ENCODE measurements around the gene CCDC6. TPM values are rescaled to one million over a fixed set of nuclear protein-coding genes. Genes with fewer than 3 reads are reported as not detected.

CCDC6 gene
- total and polyA plus RNA-seq, 2 of the 8 experiments (the other 6 are each of a cell fraction or from before 2014, with no cell fraction given) = 42.2 to 74.4 TPM

DNA sequence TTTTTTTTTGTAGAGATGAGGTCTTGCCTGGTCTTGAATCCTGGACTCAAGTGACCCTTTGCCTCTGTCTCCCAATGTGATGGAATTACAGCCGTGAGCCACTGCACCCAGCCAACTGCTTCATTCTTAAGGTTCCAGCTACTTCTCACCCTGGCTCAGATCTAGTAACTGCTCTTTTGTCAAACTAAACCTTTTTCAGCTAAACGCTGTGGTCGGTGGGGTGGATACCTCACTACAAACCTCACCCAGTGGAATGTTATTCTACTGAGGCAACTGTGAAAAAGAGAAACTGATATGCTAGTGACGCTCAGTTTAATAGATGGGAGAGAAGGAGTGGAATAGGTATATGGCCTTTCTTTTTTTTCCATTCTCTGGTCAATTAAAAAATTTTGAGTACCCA is 151.4 kb downstream of the CCDC6 start:
- H3K14ac ChIP-seq (ENCODE audit: insufficient read length) = no peak overlapping the region
- no peak overlapping the region for H3K4me3 ChIP-seq (ENCODE audit: extremely low read depth in 1 of 4, insufficient read depth in 2 of 4, low read depth in 3 of 4, low read length in 4 of 4)
- no peak overlapping the region for H3K23ac ChIP-seq (ENCODE audit: insufficient read length)
- no peak overlapping the region for H3K18ac ChIP-seq (ENCODE audit: extremely low read depth, low read length)
- peak overlapping the region; percentile 56; the same call in 1 of the 2 replicates for H2AFZ ChIP-seq (ENCODE audit: low read length)
- no peaks in the 10 kb centered on the region for H4K20me1 ChIP-seq (replicated peaks in 1 of 2; ENCODE audit: control insufficient read depth in 1 of 2, insufficient read depth in 2 of 2, low read length in 2 of 2)
- H3K9me3 ChIP-seq (ENCODE audit: insufficient read depth in 2 of 2, low read depth in 1 of 2, low read length in 1 of 2) = peaks cover 2 to 4% of the 10 kb centered on the region in 2 experiments; a peak in 1 of 4 replicates
- no peak overlapping the region for H2BK120ac ChIP-seq (replicated peaks; ENCODE audit: low read depth, low read length)
- H3K4ac ChIP-seq (replicated peaks; ENCODE audit: insufficient read length, low read depth, low read length) = no peak overlapping the region
- H2BK12ac ChIP-seq (ENCODE audit: low read depth, low read length) = no peak overlapping the region
- ChIA-PET POLR2A (ENCODE audit: partially characterized antibody) (interaction anchor here (1.6 kb wide), 1 partner anchor 53 kb away, joined by 3 read pairs; no protein-coding TSS in a partner anchor), CTCF (ENCODE audit: partially characterized antibody) (interaction anchor here (0.8 kb wide), 2 partner anchors 32 to 133 kb away, joined by 3 to 4 read pairs; no protein-coding TSS in a partner anchor)
- no peak overlapping the region for H2BK5ac ChIP-seq (ENCODE audit: low read depth, low read length)
- H3K79me1 ChIP-seq (ENCODE audit: low read depth, low read length) = no peaks in the 10 kb centered on the region
- no peak overlapping the region for H3K4me2 ChIP-seq (ENCODE audit: insufficient read depth in 1 of 2, low read depth in 2 of 2, low read length in 2 of 2)
- H4K91ac ChIP-seq (replicated peaks; ENCODE audit: insufficient read length, low read length) = no peak overlapping the region
- H3K27me3 ChIP-seq (replicated peaks in 1 of 4; ENCODE audit: control insufficient read depth in 3 of 4, extremely low read depth in 1 of 4, insufficient read depth in 3 of 4, low read length in 3 of 4) = no peaks in the 10 kb centered on the region
- no peak overlapping the region for H3K56ac ChIP-seq (replicated peaks; ENCODE audit: insufficient read length, low read depth, low read length)
- H3K79me2 ChIP-seq (ENCODE audit: control insufficient read depth in 1 of 2, insufficient read depth in 2 of 2, low read length in 2 of 2) = no peaks in the 10 kb centered on the region
- no peak overlapping the region for H3K9ac ChIP-seq (replicated peaks in 1 of 4; ENCODE audit: extremely low read depth in 1 of 4, low read depth in 3 of 4, low read length in 3 of 4)
- no peak overlapping the region for H3K27ac ChIP-seq (ENCODE audit: low read depth, low read length)
- no peak overlapping the region for H4K5ac ChIP-seq (ENCODE audit: insufficient read length, low read depth, low read length)
- no peak overlapping the region for H4K8ac ChIP-seq (ENCODE audit: extremely low read depth, insufficient read depth, low read length)
- no peak overlapping the region for H2AK5ac ChIP-seq (ENCODE audit: low read depth, low read length)
- FAIRE-seq (no peak), DNase-seq (ENCODE audit: low read depth in 1 of 2, low spot score in 2 of 2) (no peak)
- H3K36me3 ChIP-seq (ENCODE audit: control insufficient read depth in 2 of 4, insufficient read depth in 4 of 4, low read length in 3 of 4) = no peaks in the 10 kb centered on the region
- no peak overlapping the region for H2BK20ac ChIP-seq (ENCODE audit: low read length)
- H3K23me2 ChIP-seq (ENCODE audit: low read depth, low read length) = no peaks in the 10 kb centered on the region
- no peak for TF ChIP-seq TAF1 (IDR thresholded peaks at IDR 0.05; ENCODE audit: low read depth, low read length)
- no peak for TF ChIP-seq ASH2L (IDR thresholded peaks at IDR 0.05; ENCODE audit: low read length)
- no peak for TF ChIP-seq HDAC2 (IDR thresholded peaks at IDR 0.05; ENCODE audit: borderline replicate concordance in 1 of 2, low read depth in 2 of 2, low read length in 2 of 2)
- no peak for TF ChIP-seq CHD1 (IDR thresholded peaks at IDR 0.05; ENCODE audit: low read depth, low read length)
- no peak for TF ChIP-seq RBBP5 (IDR thresholded peaks at IDR 0.05; ENCODE audit: borderline replicate concordance, low read depth, low read length)
- no peak for TF ChIP-seq NANOG (IDR thresholded peaks at IDR 0.05; ENCODE audit: insufficient read depth, low read depth, low read length, poor library complexity, severe bottlenecking)
- no peak for TF ChIP-seq JUN (IDR thresholded peaks at IDR 0.05; ENCODE audit: low read depth, low read length)
- TF ChIP-seq, protein P1, sequence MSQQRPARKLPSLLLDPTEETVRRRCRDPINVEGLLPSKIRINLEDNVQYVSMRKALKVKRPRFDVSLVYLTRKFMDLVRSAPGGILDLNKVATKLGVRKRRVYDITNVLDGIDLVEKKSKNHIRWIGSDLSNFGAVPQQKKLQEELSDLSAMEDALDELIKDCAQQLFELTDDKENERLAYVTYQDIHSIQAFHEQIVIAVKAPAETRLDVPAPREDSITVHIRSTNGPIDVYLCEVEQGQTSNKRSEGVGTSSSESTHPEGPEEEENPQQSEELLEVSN (IDR thresholded peaks at IDR 0.05) = no peak
- TF ChIP-seq CEBPB (IDR thresholded peaks at IDR 0.05; ENCODE audit: low read depth, low read length) = no peak
- TF ChIP-seq POU5F1 (IDR thresholded peaks at IDR 0.05; ENCODE audit: low read depth, low read length) = no peak
- WGBS, 2 experiments (ENCODE audit: extremely low coverage in 1 of 2, insufficient coverage in 1 of 2, insufficient read length in 1 of 2, insufficient replicate concordance in 2 of 2, low coverage in 1 of 2, low lambda C conversion rate in 2 of 2, missing lambda C conversion rate in 1 of 2) = 84% methylated on average over 4 of the region's 4 CpGs; no CpG with 5 or more reads in 1 of the 2 experiments
- no peak overlapping the region for H2BK15ac ChIP-seq (ENCODE audit: low read length)
- no peaks in the 10 kb centered on the region for H3K4me1 ChIP-seq (replicated peaks in 1 of 4; ENCODE audit: control insufficient read depth in 3 of 4, insufficient read depth in 4 of 4, low read length in 3 of 4)

Data from H1 (cell line).